ENCODE data around the gene SBNO2.

- no peak for TF ChIP-seq CTCF (IDR thresholded peaks at IDR 0.05)
- TF ChIP-seq POLR2A (IDR thresholded peaks at IDR 0.05) = no peak
Measured at GRCh38 chr19:1146412-1146699, 27.7 kb downstream of the SBNO2 start.

Data from Peyer's patch (tissue), 4 donors.